Measurements from ENCODE around the gene CD44. TPM values are rescaled to one million over a fixed set of nuclear protein-coding genes. Genes with fewer than 3 reads are reported as not detected.
"Not testable (repeated sequence)": the region's sequence is repeated elsewhere in the genome, so short reads cannot be mapped to it uniquely, and the experiment has no call there.

Gene CD44
- polyA plus RNA-seq (ENCODE audit: insufficient read length in 4 of 4): 10 to 100 TPM; 10.3 to 49.5 (median 18.1) TPM

- DNase-seq (ENCODE audit: low read depth in 4 of 4, low spot score in 3 of 4): no peak
Observed at GRCh38 chr11:35138943-35139721, at the start of gene CD44. Gene CD44, plus strand, starts transcription at chr11:35139171. Its CDS starts 133 bp downstream, at chr11:35139304.

- no peak for DNase-seq (ENCODE audit: low read depth in 4 of 4, low spot score in 3 of 4)
Observed at GRCh38 chr11:35089666-35090065, 49.3 kb upstream of the CD44 start.

- DNase-seq (ENCODE audit: low read depth in 4 of 4, low spot score in 3 of 4): no peak
Observed at GRCh38 chr11:35090125-35090524, 48.8 kb upstream of the CD44 start.

- not testable (repeated sequence) for DNase-seq (ENCODE audit: low read depth in 4 of 4, low spot score in 3 of 4)
Observed at GRCh38 chr11:35090991-35091390, 48.0 kb upstream of the CD44 start.

GRCh38 chr11:35096723-35097122 is 42.2 kb upstream of the CD44 start:
- no peak for DNase-seq (ENCODE audit: low read depth in 4 of 4, low spot score in 3 of 4)

GRCh38 chr11:35097814-35098455 is 41.0 kb upstream of the CD44 start:
- no peak for DNase-seq (ENCODE audit: low read depth in 4 of 4, low spot score in 3 of 4)

- DNase-seq (ENCODE audit: low read depth in 4 of 4, low spot score in 3 of 4): no peak
Observed at GRCh38 chr11:35098855-35099254, 40.1 kb upstream of the CD44 start.

GRCh38 chr11:35099278-35100012 is 39.5 kb upstream of the CD44 start:
- no peak for DNase-seq (ENCODE audit: low read depth in 4 of 4, low spot score in 3 of 4)

- no peak for DNase-seq (ENCODE audit: low read depth in 4 of 4, low spot score in 3 of 4)
Observed at GRCh38 chr11:35100013-35100383, 39.0 kb upstream of the CD44 start.

- no peak for DNase-seq (ENCODE audit: low read depth in 4 of 4, low spot score in 3 of 4)
Observed at GRCh38 chr11:35101223-35101622, 37.7 kb upstream of the CD44 start.

GRCh38 chr11:35102267-35102666 is 36.7 kb upstream of the CD44 start:
- DNase-seq (ENCODE audit: low read depth in 4 of 4, low spot score in 3 of 4): no peak

GRCh38 chr11:35103366-35104208 is 35.4 kb upstream of the CD44 start:
- DNase-seq (ENCODE audit: low read depth in 4 of 4, low spot score in 3 of 4): no peak

GRCh38 chr11:35104655-35105054 is 34.3 kb upstream of the CD44 start:
- no peak for DNase-seq (ENCODE audit: low read depth in 4 of 4, low spot score in 3 of 4)

GRCh38 chr11:35105319-35106079 is 33.5 kb upstream of the CD44 start:
- DNase-seq (ENCODE audit: low read depth in 4 of 4, low spot score in 3 of 4): no peak

GRCh38 chr11:35106595-35106994 is 32.4 kb upstream of the CD44 start:
- DNase-seq (ENCODE audit: low read depth in 4 of 4, low spot score in 3 of 4): no peak

GRCh38 chr11:35107861-35108260 is 31.1 kb upstream of the CD44 start:
- DNase-seq (ENCODE audit: low read depth in 4 of 4, low spot score in 3 of 4): no peak

GRCh38 chr11:35108336-35108735 is 30.6 kb upstream of the CD44 start:
- not testable (repeated sequence) for DNase-seq (ENCODE audit: low read depth in 4 of 4, low spot score in 3 of 4)

- no peak for DNase-seq (ENCODE audit: low read depth in 4 of 4, low spot score in 3 of 4)
Observed at GRCh38 chr11:35109041-35109440, 29.9 kb upstream of the CD44 start.

GRCh38 chr11:35109827-35110226 is 29.1 kb upstream of the CD44 start:
- no peak for DNase-seq (ENCODE audit: low read depth in 4 of 4, low spot score in 3 of 4)
